ENCODE measurements around the gene TICAM2. TPM values are rescaled to one million over a fixed set of nuclear protein-coding genes. Genes with fewer than 3 reads are reported as not detected.

The TICAM2 gene
- total RNA-seq, 1 experiment from 2014 or later, result 3.9 TPM

DNA sequence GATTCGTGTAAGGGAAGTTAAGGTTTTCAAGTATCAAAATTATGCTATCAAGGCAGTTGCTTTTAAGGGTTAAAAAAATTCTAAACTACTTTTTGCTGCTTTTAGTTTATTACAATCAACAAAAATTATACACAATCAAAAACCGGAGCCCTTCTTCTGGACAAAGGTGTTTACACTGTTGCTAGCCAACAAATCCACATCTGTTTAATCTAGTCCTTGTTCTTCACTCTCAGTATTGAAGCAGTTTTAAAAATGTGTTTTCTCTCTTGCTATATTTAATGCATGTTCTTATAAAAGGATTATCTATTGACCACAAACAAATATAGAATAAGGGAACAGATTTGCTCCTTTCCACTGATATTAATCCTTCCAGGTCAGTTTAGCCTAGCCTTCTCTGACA is 60.2 kb downstream of the TICAM2 start:
- Histone ChIP-seq H3K9me2 (replicated peaks; ENCODE audit: low read length) (no peaks in the 10 kb centered on the region), H3K27me3 (ENCODE audit: low read length) (no peaks in the 10 kb centered on the region), H3K4me3 (ENCODE audit: low read length) (peak overlapping the region; percentile 79), H2AFZ (ENCODE audit: low read length) (no peak overlapping the region), H3F3A (ENCODE audit: low read length, unreplicated experiment) (no peaks in the 10 kb centered on the region), H3K27ac (ENCODE audit: low read length) (no peak overlapping the region), H3K36me3 (ENCODE audit: low read depth, low read length) (peaks cover 55% of the 10 kb centered on the region), H3K9me3 (ENCODE audit: low read length) (peaks cover 6% of the 10 kb centered on the region; the same call in 1 of the 2 replicates), H4K20me1 (ENCODE audit: low read length) (peaks cover 50% of the 10 kb centered on the region), H3K9ac (ENCODE audit: low read length) (peak overlapping the region; percentile 93; the same call in 1 of the 2 replicates), H3K4me1 (ENCODE audit: insufficient read depth, low read length) (peaks cover 17% of the 10 kb centered on the region; the same call in 1 of the 2 replicates), H3K4me2 (ENCODE audit: low read length) (peak overlapping the region; percentile 94), H3K79me2 (ENCODE audit: low read length) (peaks cover 74% of the 10 kb centered on the region)
- no TSS peak for BruUV-seq (replicated peaks)
- CTCF ChIA-PET, result no interaction called here
- DNase-seq (no peak), ATAC-seq (no peak)
- intact Hi-C loops (cut with micrococcal nuclease), result loop anchor here (5.0 kb wide), 1 partner anchor 165 kb away; no protein-coding TSS in a partner anchor
- TF ChIP-seq EZH2phosphoT487 (IDR thresholded peaks at IDR 0.05; ENCODE audit: borderline replicate concordance, low read length) (no peak), EZH2 (IDR thresholded peaks at IDR 0.05; ENCODE audit: low read length, unreplicated experiment) (no peak)
- TF ChIP-seq, protein P1, sequence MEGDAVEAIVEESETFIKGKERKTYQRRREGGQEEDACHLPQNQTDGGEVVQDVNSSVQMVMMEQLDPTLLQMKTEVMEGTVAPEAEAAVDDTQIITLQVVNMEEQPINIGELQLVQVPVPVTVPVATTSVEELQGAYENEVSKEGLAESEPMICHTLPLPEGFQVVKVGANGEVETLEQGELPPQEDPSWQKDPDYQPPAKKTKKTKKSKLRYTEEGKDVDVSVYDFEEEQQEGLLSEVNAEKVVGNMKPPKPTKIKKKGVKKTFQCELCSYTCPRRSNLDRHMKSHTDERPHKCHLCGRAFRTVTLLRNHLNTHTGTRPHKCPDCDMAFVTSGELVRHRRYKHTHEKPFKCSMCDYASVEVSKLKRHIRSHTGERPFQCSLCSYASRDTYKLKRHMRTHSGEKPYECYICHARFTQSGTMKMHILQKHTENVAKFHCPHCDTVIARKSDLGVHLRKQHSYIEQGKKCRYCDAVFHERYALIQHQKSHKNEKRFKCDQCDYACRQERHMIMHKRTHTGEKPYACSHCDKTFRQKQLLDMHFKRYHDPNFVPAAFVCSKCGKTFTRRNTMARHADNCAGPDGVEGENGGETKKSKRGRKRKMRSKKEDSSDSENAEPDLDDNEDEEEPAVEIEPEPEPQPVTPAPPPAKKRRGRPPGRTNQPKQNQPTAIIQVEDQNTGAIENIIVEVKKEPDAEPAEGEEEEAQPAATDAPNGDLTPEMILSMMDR (conservative IDR thresholded peaks at IDR 0.05; ENCODE audit: low read depth, low read length), result no peak
- POLR2A ChIA-PET (ENCODE audit: unreplicated experiment), result no interaction called here

DNA sequence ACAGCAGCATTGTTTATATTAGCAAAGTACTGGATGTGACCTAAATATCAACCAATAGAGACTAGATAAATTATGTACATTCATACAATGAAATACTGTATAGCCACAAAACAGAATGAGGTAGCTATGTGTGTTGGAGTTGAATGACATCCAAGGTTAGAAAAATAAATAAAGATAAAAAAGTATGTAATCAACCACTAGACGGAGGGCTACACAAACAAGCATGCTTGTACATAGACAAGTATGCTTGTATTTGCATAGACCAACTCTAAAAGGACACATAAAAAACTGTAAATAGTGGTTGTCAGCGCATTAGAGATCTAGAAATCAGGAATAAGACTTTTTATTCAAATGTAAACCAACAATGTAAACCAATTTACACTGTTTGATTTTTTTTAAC is 60.7 kb downstream of the TICAM2 start:
- TF ChIP-seq EZH2 (IDR thresholded peaks at IDR 0.05; ENCODE audit: low read length, unreplicated experiment) (no peak), EZH2phosphoT487 (IDR thresholded peaks at IDR 0.05; ENCODE audit: borderline replicate concordance, low read length) (no peak)
- peak overlapping the region; percentile 94 for H3K4me2 ChIP-seq (ENCODE audit: low read length)

DNA sequence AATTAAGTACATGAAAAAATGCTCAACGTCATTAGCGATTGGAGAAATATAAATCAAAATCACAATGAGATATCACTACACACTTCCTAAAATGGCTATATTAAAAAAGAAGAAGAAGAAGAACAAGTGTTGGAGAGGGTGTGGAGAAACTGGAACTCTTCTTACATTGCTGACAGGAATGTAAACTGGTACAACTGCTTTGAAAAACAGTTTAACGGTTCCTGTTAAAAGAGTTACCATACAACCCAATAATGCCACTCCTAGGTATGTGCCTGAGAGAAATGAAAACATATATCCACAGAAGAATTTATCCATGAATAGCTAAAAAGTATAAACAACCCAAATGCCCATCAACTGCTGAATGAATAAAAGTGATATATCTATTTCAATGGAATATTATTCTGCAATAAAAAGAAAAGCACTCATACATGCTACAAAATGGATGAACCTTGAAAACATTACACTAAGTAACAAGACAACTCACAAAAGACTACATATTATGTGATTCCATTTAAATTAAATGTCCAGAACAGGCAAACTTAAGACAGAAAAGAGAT is 66.7 kb downstream of the TICAM2 start:
- Histone ChIP-seq H3K4me3 (ENCODE audit: low read length) (no peak overlapping the region), H3K27ac (ENCODE audit: low read length) (no peak overlapping the region), H3K9me3 (ENCODE audit: low read length) (no peaks in the 10 kb centered on the region), H3K4me2 (ENCODE audit: low read length) (0 out of 2 replicates have a peak overlapping the region, but pooled peaks have one; percentile 2), H3K79me2 (ENCODE audit: low read length) (peaks cover 99% of the 10 kb centered on the region), H4K20me1 (ENCODE audit: low read length) (peaks cover 57% of the 10 kb centered on the region), H3K27me3 (ENCODE audit: low read length) (no peaks in the 10 kb centered on the region), H3K36me3 (ENCODE audit: low read depth, low read length) (peaks cover 59% of the 10 kb centered on the region), H3K9ac (ENCODE audit: low read length) (no peak overlapping the region), H3K4me1 (ENCODE audit: insufficient read depth, low read length) (peaks cover 60% of the 10 kb centered on the region), H3F3A (ENCODE audit: low read length, unreplicated experiment) (no peaks in the 10 kb centered on the region), H3K9me2 (replicated peaks; ENCODE audit: low read length) (no peaks in the 10 kb centered on the region), H2AFZ (ENCODE audit: low read length) (no peak overlapping the region)
- TF ChIP-seq EZH2 (IDR thresholded peaks at IDR 0.05; ENCODE audit: low read length, unreplicated experiment) (no peak), EZH2phosphoT487 (IDR thresholded peaks at IDR 0.05; ENCODE audit: borderline replicate concordance, low read length) (no peak)
- TF ChIP-seq, protein P1 (conservative IDR thresholded peaks at IDR 0.05; ENCODE audit: low read depth, low read length), result no peak
- ChIA-PET POLR2A (ENCODE audit: unreplicated experiment) (no interaction called here), CTCF (no interaction called here)
- DNase-seq (no peak), ATAC-seq (no peak)
- intact Hi-C loops (cut with micrococcal nuclease), result no loop called here
- no TSS peak for BruUV-seq (replicated peaks)

More for the DNA sequence above, 60.7 kb downstream of the TICAM2 start:
- Histone ChIP-seq H3K9me2 (replicated peaks; ENCODE audit: low read length) (no peaks in the 10 kb centered on the region), H3K9ac (ENCODE audit: low read length) (peak overlapping the region; percentile 93; the same call in 1 of the 2 replicates), H4K20me1 (ENCODE audit: low read length) (peaks cover 52% of the 10 kb centered on the region), H3K27me3 (ENCODE audit: low read length) (no peaks in the 10 kb centered on the region), H3K4me3 (ENCODE audit: low read length) (peak overlapping the region; percentile 79), H3K9me3 (ENCODE audit: low read length) (peaks cover 6% of the 10 kb centered on the region; the same call in 1 of the 2 replicates), H3K4me1 (ENCODE audit: insufficient read depth, low read length) (peaks cover 17% of the 10 kb centered on the region; the same call in 1 of the 2 replicates), H3K36me3 (ENCODE audit: low read depth, low read length) (peaks cover 58% of the 10 kb centered on the region), H3K27ac (ENCODE audit: low read length) (no peak overlapping the region), H2AFZ (ENCODE audit: low read length) (no peak overlapping the region), H3F3A (ENCODE audit: low read length, unreplicated experiment) (no peaks in the 10 kb centered on the region), H3K79me2 (ENCODE audit: low read length) (peaks cover 78% of the 10 kb centered on the region)
- ChIA-PET POLR2A (ENCODE audit: unreplicated experiment) (no interaction called here), CTCF (interaction anchor here (1.1 kb wide), 1 partner anchor 33 kb away, joined by 4 read pairs; no protein-coding TSS in a partner anchor)
- DNase-seq (peak; percentile 29), ATAC-seq (peak; percentile 1; the same call in 1 of the 2 replicates)
- intact Hi-C loops (cut with micrococcal nuclease), result loop anchor here (2.0 to 5.0 kb wide), 2 partner anchors 113 to 164 kb away; no protein-coding TSS in a partner anchor
- BruUV-seq (replicated peaks), result no TSS peak

All from PC-3 (cell line).